ENCODE data around the gene CERK. TPM values are rescaled to one million over a fixed set of nuclear protein-coding genes. Genes with fewer than 3 reads are reported as not detected.

The CERK gene
- total and polyA plus RNA-seq, 10 donors: 13.7 to 47.1 (median 34.8) TPM

GRCh38 chr22:46652847-46653331 lies 85.2 kb downstream of the CERK start:
- Histone ChIP-seq H3K4me3 (no peak overlapping the region), H3K9me3 (no peaks in the 10 kb centered on the region), H3K36me3 (peaks cover 0 to 33% (median 0%) of the 10 kb centered on the region in 6 donors), H3K4me1 (peaks cover 9 to 62% (median 34%) of the 10 kb centered on the region in 6 donors), H3K27me3 (replicated peaks in 1 of 7) (no peaks in the 10 kb centered on the region), H3K27ac (no peak overlapping the region)
- intact Hi-C loops (cut with DNase I; ENCODE audit: low total_unique reads): no loop called here
- TF ChIP-seq POLR2AphosphoS5 (IDR thresholded peaks at IDR 0.05) (no peak), POLR2A (IDR thresholded peaks at IDR 0.05) (no peak)
- TF ChIP-seq, protein P1, sequence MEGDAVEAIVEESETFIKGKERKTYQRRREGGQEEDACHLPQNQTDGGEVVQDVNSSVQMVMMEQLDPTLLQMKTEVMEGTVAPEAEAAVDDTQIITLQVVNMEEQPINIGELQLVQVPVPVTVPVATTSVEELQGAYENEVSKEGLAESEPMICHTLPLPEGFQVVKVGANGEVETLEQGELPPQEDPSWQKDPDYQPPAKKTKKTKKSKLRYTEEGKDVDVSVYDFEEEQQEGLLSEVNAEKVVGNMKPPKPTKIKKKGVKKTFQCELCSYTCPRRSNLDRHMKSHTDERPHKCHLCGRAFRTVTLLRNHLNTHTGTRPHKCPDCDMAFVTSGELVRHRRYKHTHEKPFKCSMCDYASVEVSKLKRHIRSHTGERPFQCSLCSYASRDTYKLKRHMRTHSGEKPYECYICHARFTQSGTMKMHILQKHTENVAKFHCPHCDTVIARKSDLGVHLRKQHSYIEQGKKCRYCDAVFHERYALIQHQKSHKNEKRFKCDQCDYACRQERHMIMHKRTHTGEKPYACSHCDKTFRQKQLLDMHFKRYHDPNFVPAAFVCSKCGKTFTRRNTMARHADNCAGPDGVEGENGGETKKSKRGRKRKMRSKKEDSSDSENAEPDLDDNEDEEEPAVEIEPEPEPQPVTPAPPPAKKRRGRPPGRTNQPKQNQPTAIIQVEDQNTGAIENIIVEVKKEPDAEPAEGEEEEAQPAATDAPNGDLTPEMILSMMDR (IDR thresholded peaks at IDR 0.05 in 8 of 11, conservative IDR thresholded peaks at IDR 0.05 in 3 of 11): no peak
- 79 to 90% (median 84%) methylated on average over 14 to 23 of the region's 23 CpGs for WGBS, 5 donors
- DNase-seq: no peak

- Histone ChIP-seq H3K27me3 (replicated peaks in 1 of 7) (no peaks in the 10 kb centered on the region), H3K9me3 (no peaks in the 10 kb centered on the region), H3K36me3 (peaks cover 0 to 33% (median 0%) of the 10 kb centered on the region in 6 donors), H3K27ac (no peak overlapping the region), H3K4me3 (no peak overlapping the region), H3K4me1 (peaks cover 9 to 56% (median 34%) of the 10 kb centered on the region in 6 donors)
- WGBS, 5 donors: 73 to 86% (median 80%) methylated on average over 14 to 22 of the region's 22 CpGs
- DNase-seq: no peak
- TF ChIP-seq, protein P1 (IDR thresholded peaks at IDR 0.05 in 8 of 11, conservative IDR thresholded peaks at IDR 0.05 in 3 of 11): no peak
- TF ChIP-seq POLR2AphosphoS5 (IDR thresholded peaks at IDR 0.05) (peak in 1 of 3 donors; percentile 7), POLR2A (IDR thresholded peaks at IDR 0.05) (no peak)
- intact Hi-C loops (cut with DNase I; ENCODE audit: low total_unique reads): no loop called here
Observed at GRCh38 chr22:46652081-46652846, 85.8 kb downstream of the CERK start.

DNA sequence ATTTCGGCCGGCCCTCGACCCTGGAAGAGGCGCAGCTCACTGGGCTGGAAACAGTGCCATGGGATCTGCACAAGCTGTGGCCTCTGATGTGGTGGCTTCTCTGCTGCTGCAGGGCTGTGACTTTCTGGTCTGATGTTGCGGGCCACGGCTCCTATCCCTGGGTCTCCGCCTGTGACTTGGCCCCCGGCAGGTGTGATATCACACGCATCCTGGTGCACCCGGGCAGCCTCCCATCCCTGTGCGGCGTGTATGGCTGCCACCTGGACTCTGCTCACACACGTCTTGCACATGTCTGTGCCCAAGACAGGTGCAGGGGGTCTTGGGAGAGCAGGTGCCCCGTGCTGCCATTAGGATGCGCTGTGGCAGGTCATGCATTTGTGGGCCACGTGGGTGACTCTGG lies 86.7 kb downstream of the CERK start:
- DNase-seq: no peak
- no peak overlapping the region for H3K27ac ChIP-seq
- H3K36me3 ChIP-seq: peaks cover 0 to 33% (median 0%) of the 10 kb centered on the region in 6 donors
- no peaks in the 10 kb centered on the region for H3K27me3 ChIP-seq (replicated peaks in 1 of 7)
- H3K4me1 ChIP-seq: peaks cover 9 to 49% (median 34%) of the 10 kb centered on the region in 6 donors
- TF ChIP-seq POLR2A (IDR thresholded peaks at IDR 0.05) (no peak), POLR2AphosphoS5 (IDR thresholded peaks at IDR 0.05) (no peak)
- TF ChIP-seq, protein P1 (IDR thresholded peaks at IDR 0.05 in 8 of 11, conservative IDR thresholded peaks at IDR 0.05 in 3 of 11): no peak
- WGBS, 5 donors: 70 to 91% (median 89%) methylated on average over 13 to 16 of the region's 16 CpGs
- no peak overlapping the region for H3K4me3 ChIP-seq
- intact Hi-C loops (cut with DNase I; ENCODE audit: low total_unique reads): no loop called here
- no peaks in the 10 kb centered on the region for H3K9me3 ChIP-seq

DNA sequence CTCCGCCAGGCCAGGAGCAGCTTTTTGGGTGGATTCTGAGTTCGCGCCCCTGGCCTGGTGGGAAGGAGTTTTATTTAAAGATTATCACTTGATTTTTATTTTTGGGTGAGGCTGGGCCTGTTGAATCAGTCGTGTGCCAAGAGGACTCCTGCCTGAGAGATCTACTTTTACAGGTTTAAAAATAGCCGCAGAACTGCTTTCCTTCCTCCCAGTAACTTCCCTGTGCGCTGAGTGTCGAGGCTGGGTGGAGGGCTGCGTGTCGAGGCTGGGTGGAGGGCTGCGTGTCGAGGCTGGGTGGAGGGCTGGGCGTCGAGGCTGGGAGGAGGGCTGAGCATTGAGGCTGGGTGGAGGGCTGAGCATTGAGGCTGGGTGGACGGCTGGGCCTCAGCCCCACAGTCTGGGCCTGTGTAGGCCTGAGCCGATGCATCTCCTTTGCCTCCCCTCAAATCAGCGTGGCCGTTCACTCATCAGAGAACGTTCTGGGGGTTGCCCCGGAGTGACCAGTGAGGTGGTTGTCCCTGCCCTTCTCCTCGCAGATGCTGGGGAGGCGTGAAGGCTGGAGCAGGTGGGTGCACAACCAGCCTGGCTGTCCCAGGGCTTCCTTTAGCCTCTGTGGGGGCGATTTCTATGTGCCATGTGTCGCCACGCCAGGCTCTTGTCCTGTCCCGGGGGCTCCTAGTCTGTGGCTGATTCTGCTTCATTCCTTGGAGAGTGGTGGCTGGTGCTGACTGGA lies 87.8 kb downstream of the CERK start:
- DNase-seq: no peak
- H3K27me3 ChIP-seq (replicated peaks in 1 of 7): no peaks in the 10 kb centered on the region
- H3K4me3 ChIP-seq: no peak overlapping the region
- WGBS, 5 donors: 59 to 68% (median 62%) methylated on average over 19 to 25 of the region's 25 CpGs
- no peak overlapping the region for H3K27ac ChIP-seq
- peaks cover 0 to 31% (median 0%) of the 10 kb centered on the region in 6 donors for H3K36me3 ChIP-seq
- H3K4me1 ChIP-seq: peaks cover 9 to 49% (median 34%) of the 10 kb centered on the region in 6 donors
- H3K9me3 ChIP-seq: no peaks in the 10 kb centered on the region
- TF ChIP-seq, protein P1 (IDR thresholded peaks at IDR 0.05 in 8 of 11, conservative IDR thresholded peaks at IDR 0.05 in 3 of 11): no peak
- TF ChIP-seq POLR2AphosphoS5 (IDR thresholded peaks at IDR 0.05) (no peak), POLR2A (IDR thresholded peaks at IDR 0.05) (no peak)
- intact Hi-C loops (cut with DNase I; ENCODE audit: low total_unique reads): no loop called here

All from spleen (tissue), 11 donors.